Measurements from ENCODE around the gene TSPAN17. TPM values are rescaled to one million over a fixed set of nuclear protein-coding genes. Genes with fewer than 3 reads are reported as not detected.
"Not testable (repeated sequence)": the region's sequence is repeated elsewhere in the genome, so short reads cannot be mapped to it uniquely, and the experiment has no call there.

TSPAN17 gene
- total RNA-seq, 1 donor from 2014 or later: 41.8 TPM

DNA sequence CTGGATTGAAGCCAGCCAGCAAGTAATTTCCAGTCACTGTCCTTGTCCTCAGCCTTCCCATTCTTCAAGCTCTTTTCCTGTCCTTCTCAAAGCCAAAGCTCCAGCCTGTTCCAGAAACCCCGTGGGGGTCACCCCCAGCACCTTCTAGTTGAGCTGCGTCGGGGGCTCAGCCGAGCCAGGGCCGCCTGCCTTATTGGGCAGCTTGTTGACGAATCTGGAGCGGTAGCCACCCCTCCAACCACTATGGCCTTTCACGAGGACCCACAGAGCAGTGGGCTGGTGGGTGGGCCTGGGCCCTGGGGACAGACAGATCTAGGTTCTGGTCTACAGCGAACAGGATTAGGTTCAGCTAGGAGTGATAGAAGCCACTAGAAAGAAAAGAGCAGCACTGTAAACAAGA lies 47.3 kb downstream of the TSPAN17 start:
- no peaks in the 10 kb centered on the region for H3K36me3 Mint-ChIP-seq (ENCODE audit: unreplicated experiment)
- no peaks in the 10 kb centered on the region for H3K9me3 Mint-ChIP-seq (ENCODE audit: unreplicated experiment)
- H3K4me3 Mint-ChIP-seq (ENCODE audit: unreplicated experiment): no peak overlapping the region
- H3K4me1 Mint-ChIP-seq (ENCODE audit: unreplicated experiment): no peaks in the 10 kb centered on the region
- peaks cover 82% of the 10 kb centered on the region for H3K27me3 Mint-ChIP-seq (ENCODE audit: unreplicated experiment)
- H3K27ac Mint-ChIP-seq (ENCODE audit: unreplicated experiment): no peak overlapping the region
- TF ChIP-seq, protein P1, sequence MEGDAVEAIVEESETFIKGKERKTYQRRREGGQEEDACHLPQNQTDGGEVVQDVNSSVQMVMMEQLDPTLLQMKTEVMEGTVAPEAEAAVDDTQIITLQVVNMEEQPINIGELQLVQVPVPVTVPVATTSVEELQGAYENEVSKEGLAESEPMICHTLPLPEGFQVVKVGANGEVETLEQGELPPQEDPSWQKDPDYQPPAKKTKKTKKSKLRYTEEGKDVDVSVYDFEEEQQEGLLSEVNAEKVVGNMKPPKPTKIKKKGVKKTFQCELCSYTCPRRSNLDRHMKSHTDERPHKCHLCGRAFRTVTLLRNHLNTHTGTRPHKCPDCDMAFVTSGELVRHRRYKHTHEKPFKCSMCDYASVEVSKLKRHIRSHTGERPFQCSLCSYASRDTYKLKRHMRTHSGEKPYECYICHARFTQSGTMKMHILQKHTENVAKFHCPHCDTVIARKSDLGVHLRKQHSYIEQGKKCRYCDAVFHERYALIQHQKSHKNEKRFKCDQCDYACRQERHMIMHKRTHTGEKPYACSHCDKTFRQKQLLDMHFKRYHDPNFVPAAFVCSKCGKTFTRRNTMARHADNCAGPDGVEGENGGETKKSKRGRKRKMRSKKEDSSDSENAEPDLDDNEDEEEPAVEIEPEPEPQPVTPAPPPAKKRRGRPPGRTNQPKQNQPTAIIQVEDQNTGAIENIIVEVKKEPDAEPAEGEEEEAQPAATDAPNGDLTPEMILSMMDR (IDR thresholded peaks at IDR 0.05): no peak
- DNase-seq (ENCODE audit: extremely low spot score, unreplicated experiment): no peak

DNA sequence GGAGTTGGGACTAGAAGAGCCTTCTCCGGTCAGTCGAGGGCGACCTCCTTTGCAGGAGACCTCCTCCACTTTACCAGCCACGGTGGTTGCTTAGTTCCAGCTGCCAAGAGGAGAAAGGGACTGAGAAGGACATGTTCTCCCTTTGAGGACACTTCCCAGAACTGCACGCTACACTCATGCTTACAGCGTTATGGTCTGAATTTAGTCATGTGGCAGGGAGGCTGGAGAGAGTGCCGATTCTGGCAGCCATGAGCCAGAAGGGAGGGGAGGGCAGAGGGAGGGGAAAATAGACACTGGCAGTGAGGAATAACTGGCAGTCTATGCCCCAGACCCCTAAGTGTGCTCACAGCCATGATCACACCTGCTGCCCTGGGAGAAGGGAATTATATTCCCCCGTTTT lies 47.8 kb downstream of the TSPAN17 start:
- Mint-ChIP-seq H3K4me1 (ENCODE audit: unreplicated experiment) (no peaks in the 10 kb centered on the region), H3K27ac (ENCODE audit: unreplicated experiment) (no peak overlapping the region), H3K9me3 (ENCODE audit: unreplicated experiment) (no peaks in the 10 kb centered on the region), H3K36me3 (ENCODE audit: unreplicated experiment) (no peaks in the 10 kb centered on the region), H3K27me3 (ENCODE audit: unreplicated experiment) (peaks cover 80% of the 10 kb centered on the region), H3K4me3 (ENCODE audit: unreplicated experiment) (no peak overlapping the region)
- TF ChIP-seq, protein P1 (IDR thresholded peaks at IDR 0.05): no peak
- DNase-seq (ENCODE audit: extremely low spot score, unreplicated experiment): no peak

DNA sequence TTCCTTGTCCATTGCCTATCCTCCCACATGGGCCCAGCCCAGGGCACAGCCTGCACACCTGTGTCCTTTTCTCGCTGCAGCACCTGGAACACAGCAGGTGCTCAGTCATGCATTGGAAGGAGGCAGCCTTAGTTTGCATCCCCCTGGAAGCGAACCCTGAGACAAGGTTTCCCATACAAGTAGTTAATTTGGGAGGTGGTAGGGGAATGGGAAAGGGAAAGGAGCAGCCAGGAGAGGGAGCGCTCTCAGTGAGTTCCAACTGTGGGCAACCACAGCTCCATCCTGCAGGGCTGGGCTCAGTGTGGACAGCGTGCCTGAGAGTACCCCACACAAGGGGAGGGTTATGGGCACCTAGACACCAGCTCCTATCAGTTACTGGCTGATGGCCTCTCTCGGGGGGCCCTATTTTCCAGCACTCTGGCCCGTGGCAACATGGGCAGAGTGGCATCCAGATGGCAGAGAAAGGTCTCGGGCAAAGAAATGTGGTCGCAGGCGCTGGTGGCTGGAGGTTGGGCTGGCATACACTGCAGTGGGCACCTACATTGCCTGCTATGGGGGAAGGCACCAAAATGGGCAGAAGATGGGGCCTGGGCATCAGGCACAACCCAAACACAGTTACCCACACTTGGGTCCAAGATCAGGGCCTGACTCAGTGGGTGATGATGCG lies 50.1 kb downstream of the TSPAN17 start:
- TF ChIP-seq, protein P1 (IDR thresholded peaks at IDR 0.05): no peak
- no peaks in the 10 kb centered on the region for H3K36me3 Mint-ChIP-seq (ENCODE audit: unreplicated experiment)
- peaks cover 84% of the 10 kb centered on the region for H3K27me3 Mint-ChIP-seq (ENCODE audit: unreplicated experiment)
- no peak for DNase-seq (ENCODE audit: extremely low spot score, unreplicated experiment)
- H3K4me3 Mint-ChIP-seq (ENCODE audit: unreplicated experiment): no peak overlapping the region
- no peaks in the 10 kb centered on the region for H3K4me1 Mint-ChIP-seq (ENCODE audit: unreplicated experiment)
- no peaks in the 10 kb centered on the region for H3K9me3 Mint-ChIP-seq (ENCODE audit: unreplicated experiment)
- no peak overlapping the region for H3K27ac Mint-ChIP-seq (ENCODE audit: unreplicated experiment)

DNA sequence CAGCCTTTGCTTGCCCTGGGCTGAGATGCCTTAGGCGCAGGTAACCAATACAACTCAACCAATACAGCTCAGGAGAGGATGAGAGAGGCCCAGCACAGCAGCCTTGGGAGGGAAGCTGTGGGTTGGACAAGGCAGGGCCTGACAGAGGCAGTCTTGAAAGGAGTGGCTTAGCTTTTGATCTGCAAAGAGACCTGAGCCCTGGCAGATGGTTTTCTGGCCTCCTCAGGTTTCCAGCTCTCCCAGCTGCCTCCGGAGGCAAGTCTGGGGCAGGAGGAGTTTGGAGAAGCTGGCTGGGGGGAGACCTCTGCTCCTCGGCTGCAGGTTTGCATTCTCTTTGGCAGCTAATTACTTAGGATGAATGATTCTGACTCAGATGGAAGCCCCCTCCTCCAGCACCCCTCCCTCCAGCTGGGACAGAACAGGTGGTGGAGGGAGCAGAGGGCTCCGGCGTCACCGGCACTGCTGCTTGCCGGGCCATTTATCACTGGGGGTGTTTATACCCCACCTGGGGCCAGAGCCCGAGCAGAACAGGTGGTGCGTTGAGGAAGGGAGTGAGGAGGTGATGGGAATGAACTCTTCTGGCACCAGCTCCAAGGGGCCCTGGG lies 50.8 kb downstream of the TSPAN17 start:
- Mint-ChIP-seq H3K4me3 (ENCODE audit: unreplicated experiment) (no peak overlapping the region), H3K27ac (ENCODE audit: unreplicated experiment) (no peak overlapping the region)
- TF ChIP-seq, protein P1 (IDR thresholded peaks at IDR 0.05): no peak

DNA sequence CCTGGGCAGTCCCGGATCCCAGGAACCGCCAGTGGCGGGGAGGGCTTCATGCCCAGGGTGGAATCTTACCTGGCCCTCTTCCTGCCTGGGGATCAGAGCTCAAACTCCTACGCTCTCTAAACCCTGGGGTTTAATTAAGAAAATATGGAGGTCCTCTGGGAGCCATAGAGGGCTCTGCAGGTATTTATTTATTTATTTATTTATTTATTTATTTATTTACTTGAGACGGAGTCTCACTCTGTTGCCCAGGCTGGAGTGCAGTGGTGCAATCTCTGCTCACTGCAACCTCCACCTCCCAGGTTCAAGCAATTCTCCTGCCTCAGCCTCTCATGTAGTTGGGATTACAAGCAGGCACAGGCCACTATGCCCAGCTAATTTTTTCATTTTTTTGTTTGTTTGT lies 52.2 kb downstream of the TSPAN17 start:
- not testable (repeated sequence) for DNase-seq (ENCODE audit: extremely low spot score, unreplicated experiment); H3K36me3 Mint-ChIP-seq (ENCODE audit: unreplicated experiment); H3K27ac Mint-ChIP-seq (ENCODE audit: unreplicated experiment); H3K4me1 Mint-ChIP-seq (ENCODE audit: unreplicated experiment); H3K4me3 Mint-ChIP-seq (ENCODE audit: unreplicated experiment); H3K9me3 Mint-ChIP-seq (ENCODE audit: unreplicated experiment)
- peaks cover 71% of the 10 kb centered on the region for H3K27me3 Mint-ChIP-seq (ENCODE audit: unreplicated experiment)

More for the DNA sequence above, 50.8 kb downstream of the TSPAN17 start:
- DNase-seq (ENCODE audit: extremely low spot score, unreplicated experiment): no peak
- Mint-ChIP-seq H3K27me3 (ENCODE audit: unreplicated experiment) (peaks cover 79% of the 10 kb centered on the region), H3K9me3 (ENCODE audit: unreplicated experiment) (no peaks in the 10 kb centered on the region), H3K36me3 (ENCODE audit: unreplicated experiment) (no peaks in the 10 kb centered on the region), H3K4me1 (ENCODE audit: unreplicated experiment) (no peaks in the 10 kb centered on the region)
